GM12878 (cell line): Measurements from ENCODE around the gene FBXL17. TPM values are rescaled to one million over a fixed set of nuclear protein-coding genes. Genes with fewer than 3 reads are reported as not detected.

Experiments
- ATAC-seq: fragments of 200-7000 bp; cut with Tn5 transposase; 3 replicates; pipeline ENCODE4 v1.9.1; 2020; ENCODE audit warnings: mild to moderate bottlenecking, moderate library complexity
- BruUV-seq: library from RNA; stranded (reverse); fragments of 400-500 nt; replicated peaks from 2 replicates; lab custom pipeline; 2021; lab: Mats Ljungman, UMichigan
- CTCF ChIA-PET: fragments of 300-600 bp; sonication (Branson Sonifier 250); formaldehyde crosslinking; extraction: SDS; loops from one replicate; lab custom pipeline; 2021; ENCODE audit warnings: inconsistent platforms; lab: Yijun Ruan, JAX
- POLR2A ChIA-PET: fragments of 350-600 bp; formaldehyde crosslinking; extraction: SDS; loops from one replicate; lab custom pipeline; 2021; ENCODE audit warnings: inconsistent platforms; lab: Charles Lee
- RAD21 ChIA-PET: fragments of 300-600 bp; sonication (Branson Sonifier 250); formaldehyde crosslinking; loops from one replicate; lab custom pipeline; 2023; ENCODE audit warnings: antibody characterized with exemption; ENCODE audit not compliant: unreplicated experiment; lab: Charles Lee
- SMC1A ChIA-PET: fragments of 300-600 bp; sonication (Branson Sonifier 250); formaldehyde crosslinking; loops from one replicate; lab custom pipeline; 2023; ENCODE audit not compliant: unreplicated experiment, uncharacterized antibody; lab: Charles Lee
- DNase-seq: peaks from one replicate; pipeline ENCODE4 v3.0.0-alpha.2; 2011; ENCODE audit warnings: low read depth, low spot score
- FAIRE-seq: peaks from 3 replicates; lab custom pipeline; 2011; peaks lifted over from hg19 to GRCh38; lab: Jason Lieb, UNC
- H2AFZ ChIP-seq: 2 replicates; pipeline ENCODE4 v1.6.0; 2011; ENCODE audit warnings: low read depth, low read length, control low read depth; ENCODE audit not compliant: control insufficient read depth
- H3K27ac ChIP-seq: 2 replicates; pipeline ENCODE4 v1.5.1; 2011; ENCODE audit warnings: control low read depth; ENCODE audit not compliant: control insufficient read depth, insufficient read depth
- H3K27me3 ChIP-seq, 2 experiments: replicated peaks in 1 of 2; 2 replicates each; pipeline versions ENCODE4 v1.6.0 to v1.6.1; 2011; ENCODE audit warnings: low read length in 1 of 2; ENCODE audit not compliant: control insufficient read depth in 2 of 2, insufficient read depth in 2 of 2
- H3K36me3 ChIP-seq, 2 experiments: 2 replicates each; pipeline ENCODE4 v1.5.1; 2011; ENCODE audit warnings: low read length in 1 of 2; ENCODE audit not compliant: control insufficient read depth in 2 of 2, insufficient read depth in 2 of 2
- H3K4me1 ChIP-seq: 2 replicates; pipeline ENCODE4 v1.6.1; 2011; ENCODE audit warnings: mild to moderate bottlenecking, low read length, moderate library complexity, mixed read lengths; ENCODE audit not compliant: control insufficient read depth, insufficient read depth
- H3K4me2 ChIP-seq: 2 replicates; pipeline ENCODE4 v1.6.0; 2011; ENCODE audit warnings: control low read depth; ENCODE audit not compliant: control insufficient read depth, insufficient read depth
- H3K4me3 ChIP-seq: fragments of 200-600 bp; sonication (generic); 2 replicates; pipeline ENCODE4 v1.5.1; 2016
- H3K79me2 ChIP-seq: 2 replicates; pipeline ENCODE4 v1.6.0; 2011; ENCODE audit warnings: low read length; ENCODE audit not compliant: control insufficient read depth, insufficient read depth
- H3K9ac ChIP-seq: 2 replicates; pipeline ENCODE4 v1.8.0; 2011; ENCODE audit warnings: low read length, control low read depth, mixed read lengths; ENCODE audit not compliant: control insufficient read depth, insufficient read depth
- H3K9me3 ChIP-seq: replicated peaks from 3 replicates; pipeline ENCODE4 v1.5.1; 2011; ENCODE audit warnings: mild to moderate bottlenecking, low read length; ENCODE audit not compliant: control insufficient read depth, insufficient read depth
- H4K20me1 ChIP-seq: 2 replicates; pipeline ENCODE4 v1.6.0; 2011; ENCODE audit not compliant: control insufficient read depth, insufficient read depth
- CBX5 ChIP-seq: sonication (generic); IDR thresholded peaks from 2 replicates; pipeline ENCODE4 v1.6.1; 2016; ENCODE audit warnings: low read depth, moderate library complexity, mild to moderate bottlenecking, inconsistent platforms
- CHD2 ChIP-seq: IDR thresholded peaks from 2 replicates; pipeline ENCODE4 v1.6.1; 2011; ENCODE audit warnings: low read depth, low read length, improper control_type of control experiment, borderline replicate concordance
- CTCF ChIP-seq, 3 experiments: IDR thresholded peaks in 2 of 3; conservative IDR thresholded peaks in 1 of 3; 2 replicates each; pipeline ENCODE4 v1.5.1; 2011; ENCODE audit warnings: low read depth in 3 of 3, low read length in 3 of 3, mild to moderate bottlenecking in 3 of 3, control low read depth in 2 of 3, moderate library complexity in 2 of 3, inconsistent platforms in 1 of 3, mixed read lengths in 1 of 3; ENCODE audit not compliant: control insufficient read depth in 2 of 3, insufficient read depth in 1 of 3; ENCODE audit errors: extremely low read depth in 1 of 3
- HSF1 ChIP-seq: fragments of 150-350 bp; IDR thresholded peaks from 2 replicates; pipeline ENCODE4 v1.6.1; 2014; ENCODE audit warnings: mild to moderate bottlenecking, low read depth, low read length
- IKZF1 ChIP-seq: fragments of 450-650 bp; conservative IDR thresholded peaks from 2 replicates; pipeline ENCODE4 v1.6.1; 2017; ENCODE audit warnings: antibody characterized with exemption, mild to moderate bottlenecking
- KLF5 ChIP-seq: fragments of 450-650 bp; IDR thresholded peaks from 2 replicates; pipeline ENCODE4 v1.6.1; 2014; ENCODE audit warnings: mild to moderate bottlenecking; ENCODE audit not compliant: partially characterized antibody
- PRDM15 ChIP-seq: fragments of 450-650 bp; formaldehyde crosslinking; IDR thresholded peaks from 2 replicates; pipeline ENCODE4 v1.4.0; 2020; ENCODE audit warnings: mild to moderate bottlenecking, moderate library complexity
- RBBP5 ChIP-seq: fragments of 200-600 bp; sonication (generic); conservative IDR thresholded peaks from 2 replicates; pipeline ENCODE4 v1.6.1; 2016
- RELA ChIP-seq: fragments of 450-650 bp; IDR thresholded peaks from 2 replicates; pipeline ENCODE4 v1.8.0; 2014; ENCODE audit warnings: borderline replicate concordance; ENCODE audit not compliant: partially characterized antibody
- YY1 ChIP-seq: IDR thresholded peaks from 2 replicates; pipeline ENCODE4 v1.6.1; 2011; ENCODE audit warnings: low read depth, mild to moderate bottlenecking, low read length
- ZBTB33 ChIP-seq: fragments of 450-650 bp; IDR thresholded peaks from 2 replicates; pipeline ENCODE4 v1.6.1; 2017; ENCODE audit warnings: mild to moderate bottlenecking
- ZSCAN29 ChIP-seq: fragments of 450-650 bp; IDR thresholded peaks from 2 replicates; pipeline ENCODE4 v1.6.1; 2017; ENCODE audit warnings: mild to moderate bottlenecking, moderate library complexity
- WGBS: methylation state at CpG from one replicate; pipeline ENCODE4 v1.1.6; 2016; ENCODE audit warnings: low lambda C conversion rate; ENCODE audit not compliant: insufficient replicate concordance, insufficient coverage; ENCODE audit errors: missing lambda C conversion rate; 5-methylcytosine and 5-hydroxymethylcytosine counted together
- in situ Hi-C: fragments of 300-500 bp; cut with MboI; formaldehyde crosslinking; loops from 9 replicates; pipeline ENCODE4 v1.14.3; 2018; ENCODE audit warnings: mixed read lengths
- intact Hi-C: fragments of 100-400 bp; cut with micrococcal nuclease; formaldehyde crosslinking; loops from one replicate; pipeline ENCODE4 v1.14.2; 2022; ENCODE audit not compliant: unreplicated experiment
- polyA plus RNA-seq, 11 experiments: library from polyadenylated mRNA; depleted of rRNA in 4 of 11; unstranded in 6 of 11; stranded (reverse) in 5 of 11; fragments of >200 nt; fragmentation: Nextera tagmentation in 4 of 11; fragmentation: Illumina TruSeq in 1 of 11; extraction: Ambion mirVana in 4 of 11; extraction: Trizol in 1 of 11; gene quantifications; 1 replicate in 1 of 11; 2 replicates in 10 of 11; pipeline versions ENCODE4 v1.2.1 to v1.2.3, GENCODE V29; 2011 to 2016; ENCODE audit warnings: inconsistent platforms in 2 of 11, missing spikeins in 2 of 11, low read depth in 1 of 11
- total RNA-seq, 4 experiments: library from RNA; depleted of rRNA in 3 of 4; stranded (reverse); fragments of >200 nt in 3 of 4; fragmentation: Illumina TruSeq in 1 of 4; extraction: Trizol in 1 of 4; gene quantifications; 2 replicates each; pipeline versions ENCODE4 v1.2.1 to v1.2.3, GENCODE V29; 2013 to 2021

The FBXL17 gene
- total and polyA plus RNA-seq, 10 of the 15 experiments (the other 5 are each of a cell fraction or from before 2014, with no cell fraction given) = 0.88 to 9.0 (median 4.4) TPM

GRCh38 chr5:108386345-108387061 lies 4.6 kb upstream of the FBXL17 start (continued):
- TF ChIP-seq CTCF (IDR thresholded peaks at IDR 0.05 in 2 of 3, conservative IDR thresholded peaks at IDR 0.05 in 1 of 3; ENCODE audit: control insufficient read depth in 2 of 3, extremely low read depth in 1 of 3, insufficient read depth in 1 of 3, low read depth in 3 of 3, low read length in 3 of 3) (no peak), IKZF1 (no peak)

- CTCF ChIA-PET = no interaction called here
- TF ChIP-seq CHD2 (no peak), CBX5 (no peak), RELA (no peak), ZBTB33 (no peak), RBBP5 (no peak), ZSCAN29 (no peak), PRDM15 (CRISPR knock-in tag) (no peak), HSF1 (no peak), YY1 (no peak), KLF5 (no peak)
Measured at GRCh38 chr5:108384741-108385140, 2.8 kb upstream of the FBXL17 start.

More at GRCh38 chr5:108384741-108385140, 2.8 kb upstream of the FBXL17 start:
- SMC1A ChIA-PET = no interaction called here
- Histone ChIP-seq H2AFZ (no peak overlapping the region), H3K4me2 (no peak overlapping the region), H4K20me1 (no peaks in the 10 kb centered on the region), H3K4me1 (0 out of 2 replicates have a peak, but pooled peaks cover 2% of the 10 kb centered on the region), H3K4me3 (no peak overlapping the region), H3K9me3 (no peaks in the 10 kb centered on the region), H3K79me2 (peaks cover 14% of the 10 kb centered on the region), H3K9ac (no peak overlapping the region), H3K27ac (no peak overlapping the region), H3K27me3 (no peaks in the 10 kb centered on the region), H3K36me3 (no peaks in the 10 kb centered on the region)
- no peak for DNase-seq
- FAIRE-seq = no peak
- intact Hi-C loops = loop anchor here (5.0 to 10.0 kb wide), 3 partner anchors 138 to 1310 kb away; no protein-coding TSS in a partner anchor
- POLR2A ChIA-PET = interaction anchor here (0.6 kb wide), 1 partner anchor 974 kb away, joined by 3 read pairs; no protein-coding TSS in a partner anchor
- no TSS peak for BruUV-seq
- in situ Hi-C loops = no loop called here
- 96% methylated on average over 1 of the region's 1 CpG for WGBS
- ATAC-seq = no peak
- RAD21 ChIA-PET = no interaction called here
